Measurements from ENCODE around the gene OSBPL2.

Gene OSBPL2

DNA sequence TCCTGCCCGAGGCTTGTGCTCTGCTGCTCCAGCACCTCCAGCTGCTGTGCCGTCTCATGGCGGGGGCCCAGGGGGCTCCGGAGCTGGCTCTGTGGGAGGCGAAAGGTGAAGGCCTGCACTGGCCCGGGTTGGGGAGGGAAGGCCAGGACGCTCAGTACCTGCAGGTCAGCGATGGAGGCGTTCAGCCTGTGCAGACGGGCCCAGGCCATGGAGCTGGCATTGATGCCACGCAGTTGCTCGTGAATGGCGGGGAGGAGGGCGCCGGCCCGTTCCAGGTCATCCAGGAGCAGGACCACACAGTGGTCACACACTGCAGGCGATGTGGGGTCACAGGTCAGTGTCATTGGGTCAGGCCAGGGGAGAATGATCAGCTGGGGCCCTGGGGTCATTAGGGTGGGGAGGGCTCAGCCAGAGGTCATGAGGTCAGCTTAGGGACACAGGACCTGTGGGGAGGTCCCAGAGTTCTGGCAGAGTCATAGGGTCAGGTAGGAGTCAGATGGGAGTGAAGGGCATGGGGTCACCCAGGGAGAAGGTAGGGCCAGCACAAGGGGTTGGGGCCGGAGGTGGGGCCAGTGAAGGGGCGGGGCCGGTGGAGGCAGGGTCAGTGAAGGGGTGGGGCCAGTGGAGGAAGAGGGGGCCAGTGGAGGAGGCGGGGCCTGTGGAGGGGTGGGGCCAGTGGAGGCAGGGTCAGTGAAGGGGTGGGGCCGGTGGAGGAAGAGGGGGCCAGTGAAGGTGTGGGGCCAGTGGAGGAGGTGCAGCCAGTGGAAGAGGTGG is 82.4 kb downstream of the OSBPL2 start:
- Mint-ChIP-seq H3K27ac (no peak overlapping the region), H3K27me3 (no peaks in the 10 kb centered on the region), H3K36me3 (no peaks in the 10 kb centered on the region), H3K4me1 (no peaks in the 10 kb centered on the region), H3K4me3 (no peak overlapping the region), H3K9me3 (no peaks in the 10 kb centered on the region)

DNA sequence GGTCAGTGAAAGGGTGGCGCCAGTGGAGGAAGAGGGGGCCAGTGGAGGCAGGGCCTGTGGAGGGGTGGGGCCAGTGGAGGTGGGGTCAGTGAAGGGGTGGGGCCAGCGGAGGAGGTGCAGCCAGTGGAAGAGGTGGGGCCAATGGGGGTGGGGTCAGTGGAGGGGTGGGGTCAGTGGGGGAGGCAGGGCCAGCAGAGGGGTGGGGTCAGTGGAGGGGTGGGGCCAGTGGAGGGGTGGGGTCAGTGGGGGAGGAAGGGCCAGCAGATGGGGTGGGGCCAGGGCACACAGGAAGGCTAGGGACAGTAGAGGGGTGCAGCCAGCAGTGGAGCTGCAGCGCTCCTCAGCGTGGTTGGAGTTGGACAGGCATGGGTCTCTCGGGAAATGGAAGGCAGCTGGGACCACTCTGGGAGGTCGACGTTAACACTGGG is 83.2 kb downstream of the OSBPL2 start:
- H3K27ac Mint-ChIP-seq, result no peak overlapping the region
- H3K9me3 Mint-ChIP-seq, result no peaks in the 10 kb centered on the region
- no peak overlapping the region for H3K4me3 Mint-ChIP-seq
- H3K4me1 Mint-ChIP-seq, result no peaks in the 10 kb centered on the region
- no peaks in the 10 kb centered on the region for H3K36me3 Mint-ChIP-seq
- H3K27me3 Mint-ChIP-seq, result no peaks in the 10 kb centered on the region

DNA sequence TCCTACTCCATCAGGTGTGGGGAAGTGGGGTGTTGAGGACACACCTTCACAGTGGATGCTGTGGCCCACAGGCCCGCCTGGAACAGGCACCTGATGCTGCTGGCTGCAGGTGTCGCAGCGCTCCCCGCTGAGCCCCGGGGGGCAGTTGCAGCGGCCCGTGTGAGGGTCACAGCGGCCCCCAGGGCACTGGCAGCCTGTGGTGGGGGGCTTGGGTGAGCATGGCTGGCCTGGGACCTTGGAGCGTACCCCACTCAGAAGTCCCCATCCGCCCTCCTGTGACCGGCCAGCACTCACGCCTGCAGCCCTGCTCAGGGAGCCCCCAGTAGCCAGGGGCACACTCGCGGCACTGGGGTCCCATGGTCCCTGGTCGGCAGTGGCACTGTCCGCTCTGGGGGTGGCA is 83.7 kb downstream of the OSBPL2 start:
- no peak overlapping the region for H3K4me3 Mint-ChIP-seq
- H3K9me3 Mint-ChIP-seq, result no peaks in the 10 kb centered on the region
- no peak overlapping the region for H3K27ac Mint-ChIP-seq
- no peaks in the 10 kb centered on the region for H3K27me3 Mint-ChIP-seq
- H3K4me1 Mint-ChIP-seq, result no peaks in the 10 kb centered on the region
- H3K36me3 Mint-ChIP-seq, result no peaks in the 10 kb centered on the region

DNA sequence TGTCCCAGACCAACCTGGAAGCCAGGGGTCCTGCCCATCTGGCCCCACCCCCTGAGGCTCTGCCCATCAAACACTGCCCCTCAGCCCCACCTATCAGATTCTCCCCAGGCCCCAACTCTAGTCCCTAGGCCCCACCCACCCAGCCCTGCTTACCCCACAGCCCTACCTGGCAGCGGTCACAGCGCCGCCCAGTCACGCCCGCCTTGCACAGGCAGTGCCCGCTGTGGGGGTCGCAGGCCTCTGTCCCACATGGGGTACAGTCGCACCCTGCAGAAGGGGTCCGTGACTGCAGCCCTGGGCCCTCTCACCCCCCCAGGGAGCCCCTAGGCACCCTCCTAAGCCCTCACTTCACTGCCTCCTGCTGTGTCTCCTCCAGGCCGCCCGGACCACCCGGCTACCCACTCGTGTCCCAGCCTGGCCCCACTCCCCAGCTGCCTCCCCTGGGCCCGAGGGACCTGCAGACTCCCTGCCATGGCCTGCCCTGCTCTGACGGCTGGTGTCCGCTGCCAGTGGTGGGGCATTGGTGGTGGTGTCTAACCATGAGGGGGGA is 84.2 kb downstream of the OSBPL2 start:
- H3K36me3 Mint-ChIP-seq, result no peaks in the 10 kb centered on the region
- no peaks in the 10 kb centered on the region for H3K27me3 Mint-ChIP-seq
- no peaks in the 10 kb centered on the region for H3K4me1 Mint-ChIP-seq
- no peaks in the 10 kb centered on the region for H3K9me3 Mint-ChIP-seq
- H3K4me3 Mint-ChIP-seq, result no peak overlapping the region
- no peak overlapping the region for H3K27ac Mint-ChIP-seq

DNA sequence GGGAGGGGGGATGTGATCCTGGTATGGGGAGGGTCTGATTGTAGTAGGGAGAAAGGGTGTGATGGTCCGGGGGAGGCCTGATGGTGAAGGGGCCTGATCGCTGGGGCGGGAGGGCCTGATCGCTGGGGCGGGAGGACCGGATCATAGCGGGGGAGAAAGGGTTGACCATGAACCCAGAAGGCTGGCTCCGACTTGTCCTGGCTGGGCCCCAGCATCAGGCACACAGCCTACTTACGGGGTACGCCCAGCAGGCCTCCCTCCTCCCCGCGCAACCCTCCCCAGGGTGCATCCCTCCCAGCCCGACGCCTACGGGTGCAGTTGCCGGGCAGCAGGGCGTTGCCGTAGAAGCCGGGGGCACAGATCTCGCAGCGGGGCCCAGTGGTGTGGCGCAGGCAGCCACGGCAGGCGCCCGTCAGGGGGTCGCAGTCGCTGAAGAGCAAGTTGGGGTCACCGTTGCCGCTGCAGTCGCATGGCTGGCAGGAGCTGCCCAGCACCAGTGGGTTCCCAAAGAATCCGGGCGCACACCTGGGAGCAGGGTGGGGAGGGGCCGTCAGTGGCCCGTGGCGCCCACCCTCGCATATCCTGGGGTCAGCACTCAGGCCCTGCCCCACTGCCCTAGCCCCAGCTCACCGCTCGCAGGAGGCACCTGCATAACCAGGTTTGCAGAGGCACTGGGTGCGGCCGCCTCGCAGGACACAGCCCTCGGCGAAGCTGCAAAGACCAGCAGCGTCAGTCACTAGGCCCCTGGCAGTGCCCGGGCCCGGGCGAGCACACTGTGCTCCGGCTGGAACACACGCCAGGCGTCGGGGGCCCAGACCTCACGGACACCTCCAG is 85.0 kb downstream of the OSBPL2 start:
- Mint-ChIP-seq H3K4me1 (no peaks in the 10 kb centered on the region), H3K36me3 (no peaks in the 10 kb centered on the region), H3K27me3 (no peaks in the 10 kb centered on the region), H3K4me3 (no peak overlapping the region), H3K27ac (no peak overlapping the region), H3K9me3 (no peaks in the 10 kb centered on the region)

DNA sequence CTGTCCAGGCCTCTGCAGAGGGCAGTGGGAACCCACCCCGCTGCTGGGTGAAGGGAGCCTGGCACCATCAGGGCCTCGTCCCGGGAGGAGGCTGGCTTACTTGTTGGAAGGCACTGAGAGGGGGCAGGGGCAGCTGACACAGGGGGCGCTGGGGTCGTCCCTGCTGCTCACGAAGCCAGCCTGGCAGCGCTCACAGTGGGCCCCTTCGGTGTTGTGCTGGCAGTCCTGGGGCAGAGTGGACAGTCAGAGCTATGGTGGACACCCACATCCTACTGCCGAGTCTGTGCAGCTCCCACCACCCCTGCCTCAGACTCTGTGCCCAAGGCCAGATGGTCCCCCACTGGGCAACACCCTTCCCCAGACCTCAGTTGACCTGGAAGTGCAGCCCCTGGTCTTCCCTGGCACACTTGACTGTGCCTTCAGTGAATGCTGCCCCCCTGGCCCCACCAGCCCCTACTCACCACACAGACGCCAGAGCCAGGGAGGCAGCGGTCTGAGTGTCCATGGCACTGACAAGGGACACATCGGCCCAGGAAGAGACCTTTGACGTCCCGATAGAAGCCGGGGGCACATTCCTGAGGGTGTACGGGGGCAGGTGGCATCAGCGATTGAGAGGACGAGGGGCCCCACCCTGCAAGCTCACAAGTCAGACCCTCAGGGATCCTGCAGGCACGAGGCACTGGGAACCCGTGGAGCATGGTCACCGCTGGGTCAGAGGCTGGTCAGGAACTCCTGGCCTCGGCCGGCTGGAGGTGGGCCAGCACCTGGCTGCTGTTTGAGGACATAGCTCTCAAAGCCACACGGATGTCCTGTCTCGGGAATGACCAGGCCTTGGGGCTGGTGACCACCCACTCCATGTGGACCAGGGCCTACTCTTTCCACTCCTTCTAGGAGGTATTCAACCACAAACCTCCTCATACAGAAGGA is 85.9 kb downstream of the OSBPL2 start:
- Mint-ChIP-seq H3K36me3 (no peaks in the 10 kb centered on the region), H3K9me3 (no peaks in the 10 kb centered on the region), H3K27me3 (no peaks in the 10 kb centered on the region), H3K27ac (no peak overlapping the region), H3K4me3 (no peak overlapping the region), H3K4me1 (no peaks in the 10 kb centered on the region)

DNA sequence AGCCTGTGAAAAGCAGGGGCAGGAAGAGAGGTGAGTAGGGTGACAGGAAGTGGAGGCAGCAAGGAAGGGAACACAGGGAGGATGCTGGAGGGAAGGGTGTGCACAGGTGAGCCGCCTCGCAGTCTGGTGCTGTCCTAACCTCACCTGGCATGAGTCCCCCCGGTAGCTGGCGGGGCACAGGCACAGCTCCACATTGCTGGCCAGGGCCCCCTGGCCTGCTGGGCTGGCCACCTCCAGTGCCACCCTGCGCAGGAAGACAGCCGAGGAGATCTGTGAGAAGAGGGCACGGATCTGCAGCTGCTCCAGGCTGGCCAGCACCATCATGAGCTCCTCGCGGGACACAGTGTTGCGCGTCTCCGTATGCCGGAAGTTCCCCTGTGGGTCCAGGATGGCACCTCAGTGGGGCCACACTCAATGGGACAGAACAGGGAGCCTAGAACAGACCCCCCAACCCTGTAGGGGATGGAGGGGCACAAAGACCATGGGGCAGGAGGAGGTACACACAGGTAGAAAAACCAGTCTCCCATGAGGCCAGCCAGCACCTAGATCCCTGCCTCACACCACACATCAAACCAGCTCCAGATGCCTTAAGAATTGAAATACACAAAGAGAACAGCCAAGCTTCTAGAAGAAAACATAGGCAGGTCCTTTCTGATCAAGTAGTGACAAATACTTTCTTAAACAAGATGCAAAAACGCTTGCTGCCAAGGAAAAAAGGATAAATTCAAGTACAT is 87.0 kb downstream of the OSBPL2 start:
- Mint-ChIP-seq H3K4me1 (no peaks in the 10 kb centered on the region), H3K27ac (no peak overlapping the region), H3K9me3 (no peaks in the 10 kb centered on the region), H3K4me3 (no peak overlapping the region), H3K36me3 (no peaks in the 10 kb centered on the region), H3K27me3 (no peaks in the 10 kb centered on the region)

DNA sequence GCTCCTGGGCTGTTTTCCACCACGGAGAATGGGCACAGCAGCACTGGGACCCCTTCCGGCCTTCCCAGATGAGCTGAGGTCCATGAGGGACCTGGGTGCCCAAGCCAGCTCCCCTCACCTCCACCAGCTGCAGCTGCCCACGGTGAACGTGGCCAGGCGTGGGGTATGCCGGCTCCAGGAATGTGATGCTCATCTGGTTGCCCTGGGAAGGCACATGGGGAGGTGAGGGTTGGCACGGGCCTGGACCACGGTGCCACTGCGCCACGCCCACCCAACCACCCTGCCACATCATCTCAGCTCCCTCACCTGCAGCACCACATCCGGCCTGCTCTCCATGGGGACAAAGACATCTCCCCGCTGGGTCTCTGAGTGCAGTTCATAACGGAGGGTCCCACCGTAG is 88.2 kb downstream of the OSBPL2 start:
- Mint-ChIP-seq H3K9me3 (no peaks in the 10 kb centered on the region), H3K27ac (no peak overlapping the region), H3K4me1 (no peaks in the 10 kb centered on the region), H3K27me3 (no peaks in the 10 kb centered on the region), H3K4me3 (no peak overlapping the region), H3K36me3 (no peaks in the 10 kb centered on the region)

DNA sequence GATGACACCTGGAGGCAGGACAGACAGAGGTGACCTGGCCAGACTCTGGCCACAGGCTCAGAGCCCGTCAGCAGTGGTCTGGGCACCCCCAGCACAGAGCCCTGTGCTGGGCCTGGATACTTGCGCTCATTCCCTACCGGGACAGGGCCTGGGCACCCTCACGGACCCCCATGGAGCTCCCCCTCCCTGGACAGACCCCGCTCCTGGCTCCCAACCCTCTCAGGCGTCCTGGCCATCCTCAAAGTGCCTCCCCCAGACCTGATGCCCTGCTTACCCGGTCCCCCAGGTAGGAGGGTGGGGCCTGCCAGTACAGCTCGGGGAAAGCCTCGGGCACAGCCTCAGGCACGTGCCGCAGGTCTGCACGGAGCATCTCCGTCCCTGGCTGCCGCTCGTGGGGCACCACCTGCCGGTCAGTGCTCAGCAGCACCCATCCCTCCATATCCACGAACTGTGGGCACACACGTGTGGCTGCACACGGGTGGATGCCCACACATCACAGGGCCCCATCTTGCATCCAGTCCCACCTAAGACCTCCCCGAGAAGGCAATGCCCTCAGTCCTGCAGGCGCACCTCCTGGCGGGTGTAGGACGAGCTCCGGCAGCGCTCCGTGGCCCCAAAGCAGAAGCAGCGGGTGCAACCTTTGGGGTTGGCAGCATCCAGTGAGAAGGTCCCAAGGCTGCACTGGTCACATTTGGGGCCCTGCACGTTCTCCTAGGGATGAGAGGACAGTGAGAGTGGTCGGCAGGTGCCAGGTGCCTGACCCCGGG is 88.8 kb downstream of the OSBPL2 start:
- Mint-ChIP-seq H3K27ac (no peak overlapping the region), H3K4me1 (no peaks in the 10 kb centered on the region), H3K9me3 (no peaks in the 10 kb centered on the region)

DNA sequence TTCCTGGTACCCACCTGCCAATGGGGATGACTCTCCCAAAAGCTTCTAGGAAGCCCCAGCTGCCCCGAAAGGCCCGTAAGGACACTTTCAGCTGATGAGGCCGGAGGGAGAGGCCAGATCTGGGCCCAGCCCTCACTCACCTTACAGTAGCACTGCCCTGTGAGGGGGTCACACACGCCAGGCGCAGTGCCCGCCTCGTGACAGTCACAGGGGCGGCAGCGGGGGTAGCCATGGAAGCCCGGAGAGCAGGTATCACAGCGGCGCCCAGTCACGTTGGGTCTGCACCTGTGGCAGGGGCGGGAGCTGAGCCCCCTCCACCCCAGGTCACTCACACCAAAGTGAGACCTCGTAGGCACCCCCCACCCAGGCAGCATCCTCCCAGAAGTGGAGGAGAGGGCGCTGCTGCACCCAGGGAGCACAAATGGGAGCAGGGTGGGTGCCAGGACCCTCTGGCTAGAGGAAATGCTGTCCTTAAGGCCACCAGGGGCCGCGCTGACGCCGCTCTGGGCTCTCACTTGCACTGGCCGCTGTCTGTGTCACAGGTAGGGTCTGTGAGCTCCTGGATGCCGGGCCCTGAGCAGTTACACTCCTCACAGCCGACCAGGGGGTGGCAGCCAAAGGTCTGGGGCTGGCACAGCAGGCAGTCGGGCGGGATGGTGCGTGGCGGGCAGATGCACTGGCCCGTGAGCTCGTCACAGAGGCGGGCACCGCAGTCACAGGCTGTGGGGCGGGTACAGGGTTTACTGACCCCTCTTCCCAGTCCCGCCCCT is 89.6 kb downstream of the OSBPL2 start:
- Mint-ChIP-seq H3K36me3 (no peaks in the 10 kb centered on the region), H3K4me1 (no peaks in the 10 kb centered on the region), H3K9me3 (no peaks in the 10 kb centered on the region), H3K27me3 (no peaks in the 10 kb centered on the region), H3K27ac (no peak overlapping the region), H3K4me3 (no peak overlapping the region)

More for the DNA sequence above, 88.8 kb downstream of the OSBPL2 start:
- H3K36me3 Mint-ChIP-seq, result no peaks in the 10 kb centered on the region
- H3K27me3 Mint-ChIP-seq, result no peaks in the 10 kb centered on the region
- H3K4me3 Mint-ChIP-seq, result no peak overlapping the region

DNA sequence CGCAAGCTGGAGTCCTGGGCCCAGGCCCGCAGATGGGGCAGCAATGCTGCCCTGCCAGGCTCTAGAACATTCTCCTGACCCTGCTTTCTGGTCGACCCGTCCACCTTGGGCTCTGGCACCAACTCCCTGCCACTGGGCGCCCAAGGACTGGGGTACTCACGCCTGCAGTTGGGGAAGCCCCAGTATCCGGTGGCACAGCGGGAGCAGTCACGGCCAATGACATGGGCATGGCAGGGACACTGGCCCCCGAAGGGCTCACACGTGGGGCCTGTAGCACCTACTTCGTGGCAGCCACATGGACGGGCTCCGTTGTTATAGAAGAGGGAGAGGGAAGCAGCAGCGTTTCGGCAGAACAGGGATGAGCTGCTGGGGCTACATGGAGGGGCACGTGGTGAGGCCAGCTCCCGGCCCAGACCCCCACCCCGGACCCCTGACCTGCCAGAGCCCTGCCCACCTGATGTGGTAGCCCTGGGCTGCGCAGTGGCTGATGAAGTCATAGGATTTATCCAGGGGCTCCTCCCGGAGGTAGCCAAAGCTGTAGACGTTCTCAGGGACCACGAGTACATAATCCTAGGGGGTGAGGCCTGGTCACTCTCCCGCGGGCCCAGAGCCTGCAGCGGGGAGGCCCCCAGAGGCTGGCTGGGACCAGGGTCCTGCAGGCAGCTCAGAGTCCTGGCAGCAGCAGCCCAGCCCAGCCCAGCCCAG is 90.5 kb downstream of the OSBPL2 start:
- H3K27me3 Mint-ChIP-seq, result no peaks in the 10 kb centered on the region
- H3K9me3 Mint-ChIP-seq, result no peaks in the 10 kb centered on the region
- H3K4me1 Mint-ChIP-seq, result no peaks in the 10 kb centered on the region
- no peak overlapping the region for H3K4me3 Mint-ChIP-seq
- no peaks in the 10 kb centered on the region for H3K36me3 Mint-ChIP-seq
- no peak overlapping the region for H3K27ac Mint-ChIP-seq

DNA sequence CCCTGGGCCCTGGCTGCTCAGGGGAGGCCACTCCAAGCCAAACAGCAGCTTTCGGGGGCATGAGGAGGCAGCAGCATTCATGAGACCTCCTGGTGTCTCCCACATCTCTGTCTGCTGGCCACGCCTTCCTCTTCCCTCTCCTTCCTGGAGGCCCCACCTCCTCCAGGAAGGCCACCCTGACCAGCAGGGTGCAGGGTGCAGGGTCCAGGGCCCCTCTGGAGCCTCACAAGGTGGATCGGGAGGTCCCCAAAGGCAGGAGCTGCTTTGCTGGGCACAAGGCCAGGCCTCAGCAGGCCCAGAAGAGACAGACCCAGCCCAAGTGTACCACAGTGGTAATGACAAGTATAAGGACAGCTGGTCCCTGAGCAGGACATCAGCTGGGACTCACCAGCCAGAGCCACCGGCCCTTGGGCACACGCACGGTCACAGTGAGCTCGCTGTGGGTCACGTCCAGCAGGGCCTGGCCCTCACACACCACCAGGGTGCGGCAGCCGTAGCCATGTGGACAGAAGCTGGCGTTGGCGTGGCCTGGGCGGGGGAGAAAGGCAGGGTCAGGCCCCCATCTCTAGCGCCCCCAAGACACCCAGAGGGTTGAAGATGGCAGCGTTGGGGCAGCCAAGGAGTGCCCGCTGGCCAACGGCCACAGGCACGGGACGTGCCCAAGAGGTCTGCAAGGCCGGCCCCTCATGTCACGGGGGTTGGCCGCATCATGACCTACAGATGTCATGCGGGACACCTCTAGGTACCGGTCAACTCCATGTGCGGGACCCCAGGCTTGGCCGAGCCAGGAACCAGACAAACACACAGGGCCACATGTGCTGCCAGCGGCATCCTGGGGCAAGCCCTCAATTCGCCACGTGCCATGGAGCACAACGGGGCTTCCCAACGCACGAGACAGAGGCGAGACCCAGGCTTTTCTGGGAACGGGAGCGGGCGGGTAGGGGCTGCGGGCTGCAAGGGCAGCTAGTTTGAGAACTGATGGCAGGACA is 91.4 kb downstream of the OSBPL2 start:
- no peaks in the 10 kb centered on the region for H3K4me1 Mint-ChIP-seq
- H3K27me3 Mint-ChIP-seq, result no peaks in the 10 kb centered on the region
- H3K9me3 Mint-ChIP-seq, result no peaks in the 10 kb centered on the region

More for the DNA sequence above, 91.4 kb downstream of the OSBPL2 start:
- Mint-ChIP-seq H3K36me3 (no peaks in the 10 kb centered on the region), H3K27ac (no peak overlapping the region), H3K4me3 (no peak overlapping the region)

Data from activated naive CD4-positive, alpha-beta T cell treated with anti-CD3 and anti-CD28 coated beads, Interleukin-2, amount 50 U/mL, for 24 hours (primary cell).